ENCODE data around the gene PRUNE2. TPM values are rescaled to one million over a fixed set of nuclear protein-coding genes. Genes with fewer than 3 reads are reported as not detected.
"Not testable (repeated sequence)": the region's sequence is repeated elsewhere in the genome, so short reads cannot be mapped to it uniquely, and the experiment has no call there.

Gene PRUNE2
- total RNA-seq, 5 donors from 2014 or later (not counting 1 experiment from before 2014, with no cell fraction given): 0.20 to 0.76 (median 0.45) TPM

- WGBS (ENCODE audit: insufficient coverage): 34% methylated on average over 7 of the region's 7 CpGs
- no peaks in the 10 kb centered on the region for H3K36me3 ChIP-seq (ENCODE audit: control insufficient read depth in 2 of 2, extremely low read depth in 1 of 2, insufficient read depth in 1 of 2, low read length in 1 of 2)
- no peaks in the 10 kb centered on the region for H3K9me3 Mint-ChIP-seq
- CTCF ChIA-PET: no interaction called here
- H3K4me3 Mint-ChIP-seq: no peak overlapping the region
- H3K4me1 Mint-ChIP-seq: peaks cover 0 to 11% (median 3%) of the 10 kb centered on the region in 3 donors
- H3K27me3 Mint-ChIP-seq: peaks cover 13 to 14% of the 10 kb centered on the region in 2 donors
- H3K27ac ChIP-seq (ENCODE audit: low read length): no peak overlapping the region
- H3K27ac Mint-ChIP-seq: no peak overlapping the region
- H3K9me3 ChIP-seq: no peaks in the 10 kb centered on the region
- POLR2A ChIA-PET: no interaction called here
- no peak for DNase-seq
- H3K36me3 Mint-ChIP-seq: no peaks in the 10 kb centered on the region
- ATAC-seq (replicated peaks in 1 of 4): no peak
- H3K27me3 ChIP-seq (replicated peaks in 1 of 2; ENCODE audit: control insufficient read depth in 2 of 2, extremely low read depth in 1 of 2, insufficient read depth in 2 of 2, low read length in 1 of 2): peaks cover 0 to 4% of the 10 kb centered on the region in 2 experiments
- H3K4me3 ChIP-seq (ENCODE audit: control insufficient read depth in 1 of 2, extremely low read depth in 1 of 2, low read length in 1 of 2): no peak overlapping the region
- H3K4me1 ChIP-seq (ENCODE audit: control insufficient read depth in 1 of 2, extremely low read depth in 1 of 2, insufficient read depth in 2 of 2, low read length in 2 of 2): no peaks in the 10 kb centered on the region
These were observed 39.2 kb downstream of the PRUNE2 start for GRCh38 chr9:76866689-76867088.

DNA sequence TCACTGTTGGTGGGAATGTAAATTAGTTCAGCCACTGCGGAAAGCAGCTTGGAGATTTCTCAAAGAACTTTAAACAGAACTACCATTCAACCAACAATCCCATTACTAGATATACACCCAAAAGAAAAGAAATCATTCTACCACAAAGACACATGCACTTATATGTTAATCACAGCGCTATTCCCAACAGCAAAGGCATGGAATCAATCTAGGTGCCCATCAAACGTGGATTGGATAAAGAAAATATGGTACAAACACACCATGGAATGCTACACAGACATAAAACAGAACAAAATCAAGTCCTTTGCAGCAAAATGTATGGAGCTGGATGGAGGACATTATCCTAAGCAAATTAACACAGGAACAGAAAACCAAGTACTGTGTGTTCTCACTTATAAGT lies 42.1 kb downstream of the PRUNE2 start:
- no peaks in the 10 kb centered on the region for H3K36me3 Mint-ChIP-seq
- H3K36me3 ChIP-seq (ENCODE audit: control insufficient read depth in 2 of 2, extremely low read depth in 1 of 2, insufficient read depth in 1 of 2, low read length in 1 of 2): no peaks in the 10 kb centered on the region
- peaks cover 0 to 11% (median 3%) of the 10 kb centered on the region in 3 donors for H3K4me1 Mint-ChIP-seq
- DNase-seq (no peak), ATAC-seq (replicated peaks in 1 of 4) (no peak)
- WGBS (ENCODE audit: insufficient coverage): no CpG with 5 or more reads among the region's 3 CpGs
- H3K27ac ChIP-seq (ENCODE audit: low read length): no peak overlapping the region
- peaks cover 0 to 6% of the 10 kb centered on the region in 2 experiments for H3K27me3 ChIP-seq (replicated peaks in 1 of 2; ENCODE audit: control insufficient read depth in 2 of 2, extremely low read depth in 1 of 2, insufficient read depth in 2 of 2, low read length in 1 of 2)
- H3K4me3 Mint-ChIP-seq: no peak overlapping the region
- no peaks in the 10 kb centered on the region for H3K9me3 Mint-ChIP-seq
- CTCF ChIA-PET: no interaction called here
- POLR2A ChIA-PET: no interaction called here
- no peak overlapping the region for H3K27ac Mint-ChIP-seq
- no peaks in the 10 kb centered on the region for H3K4me1 ChIP-seq (ENCODE audit: control insufficient read depth in 1 of 2, extremely low read depth in 1 of 2, insufficient read depth in 2 of 2, low read length in 2 of 2)
- H3K4me3 ChIP-seq (ENCODE audit: control insufficient read depth in 1 of 2, extremely low read depth in 1 of 2, low read length in 1 of 2): no peak overlapping the region
- peaks cover 14 to 16% of the 10 kb centered on the region in 2 donors for H3K27me3 Mint-ChIP-seq
- H3K9me3 ChIP-seq: no peaks in the 10 kb centered on the region

DNA sequence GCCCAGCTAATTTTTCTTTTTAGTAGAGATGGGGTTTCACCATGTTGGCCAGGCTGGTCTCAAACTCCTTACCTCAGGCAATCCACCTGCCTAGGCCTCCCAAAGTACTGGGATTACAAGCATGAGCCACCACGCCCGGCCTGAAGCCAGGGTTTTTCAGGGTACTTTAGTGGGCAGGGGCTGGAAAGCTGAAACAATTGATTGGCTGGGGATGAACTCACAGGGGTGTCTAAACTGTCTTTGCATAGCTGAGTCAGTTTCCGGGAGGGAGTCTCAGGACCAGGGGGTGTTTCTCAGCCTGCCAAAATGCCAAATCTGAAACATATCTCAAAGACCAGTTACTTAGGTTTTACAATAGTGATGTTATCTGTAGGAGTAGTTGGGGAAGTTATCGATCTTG lies 46.1 kb downstream of the PRUNE2 start:
- CTCF ChIA-PET: no interaction called here
- no peaks in the 10 kb centered on the region for H3K4me1 Mint-ChIP-seq
- no peak overlapping the region for H3K27ac Mint-ChIP-seq
- peaks cover 2 to 7% of the 10 kb centered on the region in 2 donors for H3K27me3 Mint-ChIP-seq
- Histone ChIP-seq H3K27ac (ENCODE audit: low read length) (no peak overlapping the region), H3K36me3 (ENCODE audit: control insufficient read depth in 2 of 2, extremely low read depth in 1 of 2, insufficient read depth in 1 of 2, low read length in 1 of 2) (no peaks in the 10 kb centered on the region), H3K27me3 (replicated peaks in 1 of 2; ENCODE audit: control insufficient read depth in 2 of 2, extremely low read depth in 1 of 2, insufficient read depth in 2 of 2, low read length in 1 of 2) (peaks cover 0 to 4% of the 10 kb centered on the region in 2 experiments), H3K4me1 (ENCODE audit: control insufficient read depth in 1 of 2, extremely low read depth in 1 of 2, insufficient read depth in 2 of 2, low read length in 2 of 2) (no peaks in the 10 kb centered on the region), H3K4me3 (ENCODE audit: control insufficient read depth in 1 of 2, extremely low read depth in 1 of 2, low read length in 1 of 2) (no peak overlapping the region), H3K9me3 (no peaks in the 10 kb centered on the region)
- ATAC-seq (replicated peaks in 1 of 4) (no peak), DNase-seq (no peak)
- no CpG with 5 or more reads among the region's 4 CpGs for WGBS (ENCODE audit: insufficient coverage)
- H3K9me3 Mint-ChIP-seq: peaks cover 0 to 6% (median 4%) of the 10 kb centered on the region in 3 donors
- no peak overlapping the region for H3K4me3 Mint-ChIP-seq
- no peaks in the 10 kb centered on the region for H3K36me3 Mint-ChIP-seq
- POLR2A ChIA-PET: no interaction called here

GRCh38 chr9:76858248-76858647 lies 47.7 kb downstream of the PRUNE2 start:
- POLR2A ChIA-PET; CTCF ChIA-PET; H3K4me1 ChIP-seq (ENCODE audit: control insufficient read depth in 1 of 2, extremely low read depth in 1 of 2, insufficient read depth in 2 of 2, low read length in 2 of 2); H3K27ac Mint-ChIP-seq; ATAC-seq (replicated peaks in 1 of 4); H3K27me3 ChIP-seq (replicated peaks in 1 of 2; ENCODE audit: control insufficient read depth in 2 of 2, extremely low read depth in 1 of 2, insufficient read depth in 2 of 2, low read length in 1 of 2); DNase-seq; H3K27ac ChIP-seq (ENCODE audit: low read length); H3K4me1 Mint-ChIP-seq; H3K9me3 ChIP-seq; H3K36me3 ChIP-seq (ENCODE audit: control insufficient read depth in 2 of 2, extremely low read depth in 1 of 2, insufficient read depth in 1 of 2, low read length in 1 of 2); H3K4me3 Mint-ChIP-seq; H3K9me3 Mint-ChIP-seq; H3K36me3 Mint-ChIP-seq; H3K4me3 ChIP-seq (ENCODE audit: control insufficient read depth in 1 of 2, extremely low read depth in 1 of 2, low read length in 1 of 2): not testable (repeated sequence)
- peaks cover 2 to 11% of the 10 kb centered on the region in 2 donors for H3K27me3 Mint-ChIP-seq
- 39% methylated on average over 2 of the region's 2 CpGs for WGBS (ENCODE audit: insufficient coverage)

DNA sequence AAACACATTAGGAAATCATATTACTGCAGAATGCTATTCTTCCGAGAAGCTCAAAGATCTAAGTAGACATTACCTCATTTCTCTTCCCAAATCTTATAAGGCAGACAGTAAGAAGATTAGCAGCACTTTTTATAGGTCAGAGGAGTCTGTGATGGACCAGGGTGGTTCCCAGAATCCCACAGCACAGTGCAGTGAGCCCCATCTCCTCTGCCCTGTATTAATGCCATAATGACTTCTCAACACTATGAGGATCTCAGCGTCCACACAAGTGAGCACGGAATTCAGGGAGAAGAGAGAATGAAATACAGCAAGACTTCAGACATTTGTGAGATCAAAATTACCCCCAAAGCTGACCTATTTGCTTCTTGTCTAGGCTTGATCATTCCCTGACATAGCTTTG lies 49.9 kb downstream of the PRUNE2 start:
- peaks cover 0 to 4% of the 10 kb centered on the region in 2 experiments for H3K27me3 ChIP-seq (replicated peaks in 1 of 2; ENCODE audit: control insufficient read depth in 2 of 2, extremely low read depth in 1 of 2, insufficient read depth in 2 of 2, low read length in 1 of 2)
- H3K36me3 ChIP-seq (ENCODE audit: control insufficient read depth in 2 of 2, extremely low read depth in 1 of 2, insufficient read depth in 1 of 2, low read length in 1 of 2): no peaks in the 10 kb centered on the region
- Mint-ChIP-seq H3K27me3 (peaks cover 1 to 7% of the 10 kb centered on the region in 2 donors), H3K36me3 (no peaks in the 10 kb centered on the region), H3K27ac (no peak overlapping the region), H3K4me3 (no peak overlapping the region), H3K4me1 (no peaks in the 10 kb centered on the region), H3K9me3 (peaks cover 0 to 6% (median 4%) of the 10 kb centered on the region in 3 donors)
- DNase-seq (no peak), ATAC-seq (replicated peaks in 1 of 4) (no peak)
- no peak overlapping the region for H3K27ac ChIP-seq (ENCODE audit: low read length)
- ChIA-PET POLR2A (no interaction called here), CTCF (interaction anchor here in 1 of 2 donors (0.5 kb wide), 1 partner anchor 157 kb away, joined by 3 read pairs; no protein-coding TSS in a partner anchor)
- no peaks in the 10 kb centered on the region for H3K4me1 ChIP-seq (ENCODE audit: control insufficient read depth in 1 of 2, extremely low read depth in 1 of 2, insufficient read depth in 2 of 2, low read length in 2 of 2)
- no CpG with 5 or more reads among the region's 3 CpGs for WGBS (ENCODE audit: insufficient coverage)
- H3K4me3 ChIP-seq (ENCODE audit: control insufficient read depth in 1 of 2, extremely low read depth in 1 of 2, low read length in 1 of 2): no peak overlapping the region
- no peaks in the 10 kb centered on the region for H3K9me3 ChIP-seq

GRCh38 chr9:76855015-76855414 lies 50.9 kb downstream of the PRUNE2 start:
- Mint-ChIP-seq H3K27me3 (peaks cover 1 to 7% of the 10 kb centered on the region in 2 donors), H3K27ac (no peak overlapping the region), H3K36me3 (no peaks in the 10 kb centered on the region), H3K4me1 (no peaks in the 10 kb centered on the region), H3K4me3 (no peak overlapping the region), H3K9me3 (peaks cover 0 to 6% (median 4%) of the 10 kb centered on the region in 3 donors)
- no peaks in the 10 kb centered on the region for H3K9me3 ChIP-seq
- WGBS (ENCODE audit: insufficient coverage): no CpG with 5 or more reads among the region's 1 CpG
- ATAC-seq (replicated peaks in 1 of 4): no peak
- no peaks in the 10 kb centered on the region for H3K4me1 ChIP-seq (ENCODE audit: control insufficient read depth in 1 of 2, extremely low read depth in 1 of 2, insufficient read depth in 2 of 2, low read length in 2 of 2)
- H3K27ac ChIP-seq (ENCODE audit: low read length): no peak overlapping the region
- H3K36me3 ChIP-seq (ENCODE audit: control insufficient read depth in 2 of 2, extremely low read depth in 1 of 2, insufficient read depth in 1 of 2, low read length in 1 of 2): no peaks in the 10 kb centered on the region
- DNase-seq: no peak
- ChIA-PET POLR2A (no interaction called here), CTCF (no interaction called here)
- no peak overlapping the region for H3K4me3 ChIP-seq (ENCODE audit: control insufficient read depth in 1 of 2, extremely low read depth in 1 of 2, low read length in 1 of 2)
- no peaks in the 10 kb centered on the region for H3K27me3 ChIP-seq (replicated peaks in 1 of 2; ENCODE audit: control insufficient read depth in 2 of 2, extremely low read depth in 1 of 2, insufficient read depth in 2 of 2, low read length in 1 of 2)

DNA sequence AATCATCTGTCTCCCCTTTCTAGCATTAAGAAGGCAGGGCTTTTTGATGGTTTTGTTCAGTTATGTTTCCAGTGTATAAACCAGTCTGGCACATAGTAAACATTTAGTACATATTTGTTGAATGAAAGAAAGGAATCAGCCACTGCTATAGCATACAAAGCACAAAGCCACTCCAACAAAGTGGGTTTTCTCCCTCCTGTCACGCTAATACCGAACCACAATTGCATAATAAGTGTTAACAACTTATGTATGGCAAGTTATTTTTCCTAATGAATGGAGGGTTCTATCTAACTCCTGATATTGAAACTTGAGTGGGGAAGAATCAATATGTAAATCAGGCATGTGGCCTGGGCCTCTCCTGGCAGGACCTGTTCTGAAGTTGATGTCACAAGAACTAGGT lies 53.9 kb downstream of the PRUNE2 start:
- H3K27ac Mint-ChIP-seq: no peak overlapping the region

More for the DNA sequence above, 53.9 kb downstream of the PRUNE2 start:
- POLR2A ChIA-PET: no interaction called here
- Mint-ChIP-seq H3K36me3 (no peaks in the 10 kb centered on the region), H3K9me3 (peaks cover 0 to 2% (median 0%) of the 10 kb centered on the region in 3 donors), H3K4me3 (no peak overlapping the region), H3K4me1 (no peaks in the 10 kb centered on the region), H3K27me3 (peaks cover 1 to 5% of the 10 kb centered on the region in 2 donors)
- Histone ChIP-seq H3K27me3 (replicated peaks in 1 of 2; ENCODE audit: control insufficient read depth in 2 of 2, extremely low read depth in 1 of 2, insufficient read depth in 2 of 2, low read length in 1 of 2) (no peaks in the 10 kb centered on the region), H3K4me1 (ENCODE audit: control insufficient read depth in 1 of 2, extremely low read depth in 1 of 2, insufficient read depth in 2 of 2, low read length in 2 of 2) (no peaks in the 10 kb centered on the region), H3K4me3 (ENCODE audit: control insufficient read depth in 1 of 2, extremely low read depth in 1 of 2, low read length in 1 of 2) (no peak overlapping the region), H3K9me3 (no peaks in the 10 kb centered on the region), H3K36me3 (ENCODE audit: control insufficient read depth in 2 of 2, extremely low read depth in 1 of 2, insufficient read depth in 1 of 2, low read length in 1 of 2) (no peaks in the 10 kb centered on the region), H3K27ac (ENCODE audit: low read length) (no peak overlapping the region)
- no CpG with 5 or more reads among the region's 2 CpGs for WGBS (ENCODE audit: insufficient coverage)
- ATAC-seq (replicated peaks in 1 of 4) (no peak), DNase-seq (no peak)
- CTCF ChIA-PET: no interaction called here

Data from T-cell (primary cell).